ENCODE data around the gene STEAP3.

DNA sequence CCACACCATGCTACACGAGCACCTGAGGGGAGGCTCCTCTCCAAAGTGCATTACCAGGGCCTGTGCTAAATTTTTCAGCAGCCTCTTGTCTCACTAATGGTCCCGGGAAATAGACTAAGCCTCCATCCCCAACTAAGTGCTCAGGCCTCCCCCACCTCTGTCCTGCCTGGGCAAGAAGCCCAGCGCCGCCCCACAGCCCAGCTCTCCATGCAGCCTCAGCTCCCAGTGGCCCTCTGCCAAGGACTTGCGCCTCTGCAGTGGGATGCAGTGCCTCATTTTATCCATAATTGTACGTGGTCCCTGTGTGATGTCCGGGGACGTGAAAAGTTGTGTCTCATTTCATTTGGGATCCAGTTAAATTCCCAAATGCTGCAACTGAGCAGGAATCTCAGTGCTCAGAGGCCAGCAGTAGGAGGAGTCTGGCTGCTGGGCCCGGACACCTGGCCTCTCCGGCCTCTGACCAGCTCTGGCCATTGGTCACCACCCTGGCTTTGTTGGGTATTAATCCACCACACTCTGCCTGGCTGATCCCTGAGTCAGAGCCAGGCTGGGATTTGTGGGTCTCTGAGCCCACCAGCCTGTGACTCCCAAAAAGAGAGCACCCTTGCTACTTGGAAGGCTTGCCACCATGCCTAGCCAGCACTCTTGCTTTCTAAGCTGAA lies 11.4 kb upstream of the STEAP3 start:
- TF ChIP-seq CTCF (IDR thresholded peaks at IDR 0.05; ENCODE audit: poor library complexity, severe bottlenecking) (no peak), EZH2 (IDR thresholded peaks at IDR 0.05; ENCODE audit: borderline replicate concordance, insufficient read depth, low read length, poor library complexity, severe bottlenecking) (no peak)
